Pancreas (tissue), 10 donors: ENCODE measurements around the gene KRI1. TPM values are rescaled to one million over a fixed set of nuclear protein-coding genes. Genes with fewer than 3 reads are reported as not detected.

Experiments used
- ATAC-seq, 4 donors: fragments of 200-7000 bp; cut with Tn5 transposase; one replicate each; pipeline versions ENCODE4 v1.8.0 to v1.9.1; 2020; ENCODE audit warnings: mild to moderate bottlenecking in 4 of 4, moderate library complexity in 4 of 4
- DNase-seq, 6 donors: peaks; one replicate each; pipeline ENCODE4 v3.0.0-alpha.2; 2020
- FAIRE-seq: peaks from 2 replicates; lab custom pipeline; 2012; peaks lifted over from hg19 to GRCh38; lab: Jason Lieb, UNC
- H3K27ac ChIP-seq, 4 donors: fragments of 200-600 bp; sonication (generic); 1 replicate in 3 of 4; 2 replicates in 1 of 4; pipeline versions ENCODE4 v1.5.0 to v1.8.0; 2020
- H3K27me3 ChIP-seq, 4 donors: fragments of 200-600 bp; one replicate each; pipeline ENCODE4 v1.8.0; 2021
- H3K36me3 ChIP-seq, 3 donors: fragments of 200-600 bp; sonication (generic) in 1 of 3; one replicate each; pipeline versions ENCODE4 v1.5.0 to v1.8.0; 2020 to 2021
- H3K4me1 ChIP-seq, 3 donors: fragments of 200-600 bp; one replicate each; pipeline ENCODE4 v1.8.0; 2021
- H3K4me3 ChIP-seq, 4 donors: fragments of 200-600 bp; sonication (generic) in 2 of 4; one replicate each; pipeline versions ENCODE4 v1.5.0 to v1.8.0; 2020 to 2021
- H3K9me3 ChIP-seq, 4 donors: fragments of 200-600 bp; one replicate each; pipeline ENCODE4 v1.8.0; 2021
- CTCF ChIP-seq, 4 donors: fragments of 200-600 bp; sonication (generic) in 3 of 4; IDR thresholded peaks; one replicate each; pipeline versions ENCODE4 v1.5.0 to v1.8.0; 2021; ENCODE audit warnings: antibody characterized with exemption in 4 of 4
- WGBS, 2 donors: extraction: QIAGEN DNeasy Blood & Tissue Kit; methylation state at CpG; one replicate each; pipeline ENCODE4 v1.1.7; 2013; 5-methylcytosine and 5-hydroxymethylcytosine counted together
- intact Hi-C, 3 donors: fragments of 100-400 bp; cut with DNase I; formaldehyde crosslinking; loops; one replicate each; pipeline versions ENCODE4 v1.11.1 to v1.14.2; 2022
- polyA plus RNA-seq, 2 donors: library from polyadenylated mRNA; stranded (reverse); fragments of 200-250 nt; gene quantifications; one replicate each; pipeline ENCODE4 v1.2.3, GENCODE V29; 2013
- total RNA-seq, 6 donors: library from RNA; stranded (reverse); fragmentation: NEBNext Ultra II Directional in 4 of 6; extraction: Animal tissue kit (Norgen Biotek cat#: 25700) in 4 of 6; gene quantifications; one replicate each; pipeline versions ENCODE4 v1.2.1 to v1.2.4, GENCODE V29; 2021 to 2023
- donor health status: healthy with polysubstance abuse.
- donor health status: DM: no; HTN: no; CAD: no; lungs with moderate emphysema.
- donor health status: DM: no; HTN: no; CAD: no.
- donor health status: control.
- donor health status: control.
- donor health status: Bipolar disorder and iron deficiency.
- donor health status: DM: yes; HTN: yes; CAD: no.
- donor health status: DM: no; HTN: no; CAD: no.
- donor health status: DM: no; HTN: no; CAD: no.
- donor health status: DM: yes; HTN: yes; CAD: no.

KRI1 gene
- total and polyA plus RNA-seq, 8 donors, result 8.0 to 41.8 (median 15.3) TPM

- Histone ChIP-seq H3K36me3 (no peaks in the 10 kb centered on the region), H3K27me3 (no peaks in the 10 kb centered on the region), H3K27ac (peak overlapping the region in 1 of 4 donors; percentile 5), H3K9me3 (no peaks in the 10 kb centered on the region), H3K4me3 (no peak overlapping the region), H3K4me1 (peaks cover 6 to 19% (median 7%) of the 10 kb centered on the region in 3 donors)
- FAIRE-seq (no peak), ATAC-seq (no peak), DNase-seq (peak in 4 of 6 donors; percentile 51 to 69 (median 58))
- 14 to 18% methylated on average over 31 to 33 of the region's 33 CpGs for WGBS, 2 donors
- TF ChIP-seq CTCF (IDR thresholded peaks at IDR 0.05), result no peak
- intact Hi-C loops, result no loop called here
These were observed 47.1 kb downstream of the KRI1 start for GRCh38 chr19:10518444-10519361.

GRCh38 chr19:10517760-10518443, 47.9 kb downstream of the KRI1 start:
- FAIRE-seq (no peak), ATAC-seq (peak in 3 of 4 donors; percentile 24 to 46 (median 33)), DNase-seq (peak in 3 of 6 donors; percentile 57 to 78 (median 73))
- Histone ChIP-seq H3K4me3 (peak overlapping the region; percentile 19 to 57 (median 34)), H3K9me3 (no peaks in the 10 kb centered on the region), H3K4me1 (peaks cover 6 to 19% (median 7%) of the 10 kb centered on the region in 3 donors), H3K27ac (peak overlapping the region in 1 of 4 donors; percentile 5), H3K27me3 (no peaks in the 10 kb centered on the region), H3K36me3 (no peaks in the 10 kb centered on the region)
- intact Hi-C loops, result no loop called here
- TF ChIP-seq CTCF (IDR thresholded peaks at IDR 0.05), result no peak
- whole genome bisulfite sequencing, 2 donors, result 1 to 3% methylated on average over 27 of the region's 27 CpGs

- no peak for TF ChIP-seq CTCF (IDR thresholded peaks at IDR 0.05)
- Histone ChIP-seq H3K4me1 (peaks cover 6 to 19% (median 7%) of the 10 kb centered on the region in 3 donors), H3K27me3 (no peaks in the 10 kb centered on the region), H3K27ac (peak within 1 kb of the TSS in 2 of 4 donors; percentile 5 to 10), H3K4me3 (peak within 1 kb of the TSS; percentile 19 to 57 (median 34)), H3K9me3 (no peaks in the 10 kb centered on the region), H3K36me3 (no peaks in the 10 kb centered on the region)
- DNase-seq, result peak; percentile 52 to 83 (median 67)
- ATAC-seq, result peak; percentile 36 to 63 (median 56)
- no peak for FAIRE-seq
- intact Hi-C loops, result no loop called here
- 2 to 4% methylated on average over 27 to 39 of the region's 39 CpGs for WGBS, 2 donors
These were observed 48.5 kb downstream of the KRI1 start, which contains the start of gene S1PR5 for GRCh38 chr19:10517361-10517759. S1PR5 (minus strand) TSS chr19:10517447; CDS start chr19:10515011, 2,436 bp downstream.

GRCh38 chr19:10516671-10517286, 49.0 kb downstream of the KRI1 start:
- H3K9me3 ChIP-seq, result no peaks in the 10 kb centered on the region
- ATAC-seq (peak in 2 of 4 donors; percentile 2 to 9), DNase-seq (no peak), FAIRE-seq (no peak)
- no peak for TF ChIP-seq CTCF (IDR thresholded peaks at IDR 0.05)
- no peaks in the 10 kb centered on the region for H3K36me3 ChIP-seq
- H3K4me3 ChIP-seq, result peak overlapping the region; percentile 19 to 57 (median 34)
- H3K27me3 ChIP-seq, result no peaks in the 10 kb centered on the region
- intact Hi-C loops, result no loop called here
- H3K27ac ChIP-seq, result peak overlapping the region in 1 of 4 donors; percentile 10
- WGBS, 2 donors, result 23 to 34% methylated on average over 9 to 10 of the region's 10 CpGs
- peaks cover 6 to 19% (median 7%) of the 10 kb centered on the region in 3 donors for H3K4me1 ChIP-seq
